GM19025 (cell line): ENCODE measurements around the gene TMEM156.
A peak's percentile ranks its signal among the peaks of the same experiment; 100 is the strongest.
"Not testable (repeated sequence)": the region's sequence is repeated elsewhere in the genome, so short reads cannot be mapped to it uniquely, and the experiment has no call there.

Experiments
- ATAC-seq: cut with Tn5 transposase; IDR thresholded peaks from one replicate; pipeline ENCODE4 v1.9.1; 2021; ENCODE audit warnings: mild to moderate bottlenecking, low read depth, moderate library complexity; ENCODE audit not compliant: unreplicated experiment

TMEM156 gene

GRCh38 chr4:38964942-38965775 is 67.0 kb downstream of the TMEM156 start:
- ATAC-seq = no peak

- not testable (repeated sequence) for ATAC-seq
Observed at GRCh38 chr4:38959248-38959647, 73.0 kb downstream of the TMEM156 start.

- ATAC-seq = no peak
Observed at GRCh38 chr4:38958453-38959190, 73.6 kb downstream of the TMEM156 start.

GRCh38 chr4:38957893-38958292 is 74.3 kb downstream of the TMEM156 start:
- no peak for ATAC-seq

- ATAC-seq = no peak
Observed at GRCh38 chr4:38957261-38957815, 74.9 kb downstream of the TMEM156 start.

- ATAC-seq = no peak
Observed at GRCh38 chr4:38955957-38956356, 76.3 kb downstream of the TMEM156 start.

- no peak for ATAC-seq
Observed at GRCh38 chr4:38954727-38955126, 77.5 kb downstream of the TMEM156 start.

- ATAC-seq = no peak
Observed at GRCh38 chr4:38952017-38952416, 80.2 kb downstream of the TMEM156 start.

- no peak for ATAC-seq
Observed at GRCh38 chr4:38951598-38951997, 80.6 kb downstream of the TMEM156 start.

- ATAC-seq = no peak
Observed at GRCh38 chr4:38950734-38951133, 81.5 kb downstream of the TMEM156 start.

GRCh38 chr4:38950159-38950558 is 82.0 kb downstream of the TMEM156 start:
- no peak for ATAC-seq

- ATAC-seq = no peak
Observed at GRCh38 chr4:38949411-38950051, 82.7 kb downstream of the TMEM156 start.

GRCh38 chr4:38948551-38948950 is 83.7 kb downstream of the TMEM156 start:
- no peak for ATAC-seq

GRCh38 chr4:38946919-38947318 is 85.3 kb downstream of the TMEM156 start:
- no peak for ATAC-seq

GRCh38 chr4:38944440-38944839 is 87.8 kb downstream of the TMEM156 start:
- no peak for ATAC-seq

GRCh38 chr4:38943343-38943742 is 88.9 kb downstream of the TMEM156 start:
- ATAC-seq = no peak

- ATAC-seq = not testable (repeated sequence)
Observed at GRCh38 chr4:38941906-38942305, 90.3 kb downstream of the TMEM156 start.

GRCh38 chr4:38940476-38940875 is 91.7 kb downstream of the TMEM156 start:
- ATAC-seq = no peak

GRCh38 chr4:38939165-38939564 is 93.0 kb downstream of the TMEM156 start:
- peak; percentile 87 for ATAC-seq

GRCh38 chr4:38935391-38936073 is 96.7 kb downstream of the TMEM156 start:
- no peak for ATAC-seq
